ENCODE measurements around the gene STPG3. TPM values are rescaled to one million over a fixed set of nuclear protein-coding genes. Genes with fewer than 3 reads are reported as not detected.

STPG3 gene
- total and polyA plus RNA-seq, 9 of the 15 experiments (the other 6 are each of a cell fraction or from before 2014, with no cell fraction given) = not detected

GRCh38 chr9:137276473-137277328 is 25.6 kb downstream of the STPG3 start (continued):
- TF ChIP-seq, protein P1, sequence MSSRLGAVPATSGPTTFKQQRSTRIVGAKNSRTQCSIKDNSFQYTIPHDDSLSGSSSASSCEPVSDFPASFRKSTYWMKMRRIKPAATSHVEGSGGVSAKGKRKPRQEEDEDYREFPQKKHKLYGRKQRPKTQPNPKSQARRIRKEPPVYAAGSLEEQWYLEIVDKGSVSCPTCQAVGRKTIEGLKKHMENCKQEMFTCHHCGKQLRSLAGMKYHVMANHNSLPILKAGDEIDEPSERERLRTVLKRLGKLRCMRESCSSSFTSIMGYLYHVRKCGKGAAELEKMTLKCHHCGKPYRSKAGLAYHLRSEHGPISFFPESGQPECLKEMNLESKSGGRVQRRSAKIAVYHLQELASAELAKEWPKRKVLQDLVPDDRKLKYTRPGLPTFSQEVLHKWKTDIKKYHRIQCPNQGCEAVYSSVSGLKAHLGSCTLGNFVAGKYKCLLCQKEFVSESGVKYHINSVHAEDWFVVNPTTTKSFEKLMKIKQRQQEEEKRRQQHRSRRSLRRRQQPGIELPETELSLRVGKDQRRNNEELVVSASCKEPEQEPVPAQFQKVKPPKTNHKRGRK (tag; IDR thresholded peaks at IDR 0.05) = no peak
- no peak for TF ChIP-seq WHSC1 (IDR thresholded peaks at IDR 0.05; ENCODE audit: low read length)
- no peak for TF ChIP-seq DIDO1 (tag; IDR thresholded peaks at IDR 0.05; ENCODE audit: low read depth)
- no peak for TF ChIP-seq HOXB6 (CRISPR knock-in tag; IDR thresholded peaks at IDR 0.05; ENCODE audit: borderline replicate concordance)
- no peak for TF ChIP-seq ZNF408 (CRISPR knock-in tag; IDR thresholded peaks at IDR 0.05; ENCODE audit: low read depth)
- TF ChIP-seq ZNF311 (CRISPR knock-in tag; IDR thresholded peaks at IDR 0.05) = no peak
- no peak for TF ChIP-seq ZNF707 (CRISPR knock-in tag; conservative IDR thresholded peaks at IDR 0.05)
- no peak for TF ChIP-seq CUX1 (CRISPR knock-in tag; IDR thresholded peaks at IDR 0.05)
- TF ChIP-seq NFE2 (IDR thresholded peaks at IDR 0.05; ENCODE audit: low read depth) = no peak
- TF ChIP-seq ZNF277 (CRISPR knock-in tag; IDR thresholded peaks at IDR 0.05; ENCODE audit: borderline replicate concordance) = no peak
- no peak for TF ChIP-seq PCBP1 (IDR thresholded peaks at IDR 0.05; ENCODE audit: low read depth, low read length, poor library complexity, severe bottlenecking)
- TF ChIP-seq PCBP2 (IDR thresholded peaks at IDR 0.05; ENCODE audit: low read depth, low read length, poor library complexity, severe bottlenecking) = no peak
- TF ChIP-seq, protein P2, sequence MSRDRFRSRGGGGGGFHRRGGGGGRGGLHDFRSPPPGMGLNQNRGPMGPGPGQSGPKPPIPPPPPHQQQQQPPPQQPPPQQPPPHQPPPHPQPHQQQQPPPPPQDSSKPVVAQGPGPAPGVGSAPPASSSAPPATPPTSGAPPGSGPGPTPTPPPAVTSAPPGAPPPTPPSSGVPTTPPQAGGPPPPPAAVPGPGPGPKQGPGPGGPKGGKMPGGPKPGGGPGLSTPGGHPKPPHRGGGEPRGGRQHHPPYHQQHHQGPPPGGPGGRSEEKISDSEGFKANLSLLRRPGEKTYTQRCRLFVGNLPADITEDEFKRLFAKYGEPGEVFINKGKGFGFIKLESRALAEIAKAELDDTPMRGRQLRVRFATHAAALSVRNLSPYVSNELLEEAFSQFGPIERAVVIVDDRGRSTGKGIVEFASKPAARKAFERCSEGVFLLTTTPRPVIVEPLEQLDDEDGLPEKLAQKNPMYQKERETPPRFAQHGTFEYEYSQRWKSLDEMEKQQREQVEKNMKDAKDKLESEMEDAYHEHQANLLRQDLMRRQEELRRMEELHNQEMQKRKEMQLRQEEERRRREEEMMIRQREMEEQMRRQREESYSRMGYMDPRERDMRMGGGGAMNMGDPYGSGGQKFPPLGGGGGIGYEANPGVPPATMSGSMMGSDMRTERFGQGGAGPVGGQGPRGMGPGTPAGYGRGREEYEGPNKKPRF (IDR thresholded peaks at IDR 0.05; ENCODE audit: low read depth, low read length) = no peak
- TF ChIP-seq ADNP (tag; IDR thresholded peaks at IDR 0.05) = no peak
- no peak for TF ChIP-seq THRA (IDR thresholded peaks at IDR 0.05)
